Suppressor macrophage (primary cell): ENCODE results near the gene SERPINA9.
"Not testable (repeated sequence)": the region's sequence is repeated elsewhere in the genome, so short reads cannot be mapped to it uniquely, and the experiment has no call there.

ENCODE experiments used
- DNase-seq, 4 experiments: peaks; one replicate each; pipeline ENCODE4 v3.0.0-alpha.2; 2020 to 2022

The SERPINA9 gene

DNA sequence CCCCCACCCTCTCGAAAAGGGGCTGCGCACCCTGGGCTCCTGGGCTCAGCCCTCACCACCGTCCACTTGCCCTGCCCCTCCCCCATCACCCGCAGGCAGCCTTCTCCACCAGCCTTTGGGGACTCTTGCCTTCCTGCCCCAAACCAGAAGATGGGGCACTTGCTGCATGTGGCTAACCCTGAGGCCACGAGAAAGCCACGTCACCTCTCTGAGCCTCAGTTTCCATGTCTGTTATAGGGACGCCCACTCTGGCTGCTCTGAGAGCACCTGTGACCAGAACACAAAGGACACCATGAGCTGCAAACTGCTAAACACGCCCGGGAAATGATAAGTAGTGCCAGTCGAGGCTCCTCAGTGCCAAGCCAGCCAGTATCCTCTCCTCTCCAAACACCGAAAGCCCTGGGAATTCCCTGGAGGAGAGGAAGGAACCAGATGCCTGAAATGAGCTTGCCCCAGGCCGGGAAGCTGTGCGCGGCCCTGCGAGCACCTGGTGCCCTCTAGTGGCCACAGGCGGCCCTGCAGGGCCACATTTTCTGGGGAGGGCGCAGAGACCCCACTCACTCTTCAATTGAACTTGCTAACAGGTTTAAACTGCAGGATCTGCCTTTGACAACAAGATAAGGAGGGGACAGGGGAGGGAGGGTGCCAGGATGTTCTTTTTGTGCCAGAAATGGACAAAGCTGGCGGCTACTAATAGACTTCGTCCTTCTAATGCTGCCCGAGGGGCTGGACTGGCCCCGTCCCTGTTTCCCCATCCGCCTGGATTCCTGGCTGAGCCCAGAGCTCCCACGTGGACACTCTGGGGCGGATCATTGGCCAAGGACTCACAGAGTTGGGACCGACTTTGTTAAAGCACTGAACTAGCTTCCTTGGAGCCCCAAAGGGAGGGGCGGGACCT lies 10.2 kb upstream of the SERPINA9 start:
- DNase-seq: peak; percentile 43 to 72 (median 64)

DNA sequence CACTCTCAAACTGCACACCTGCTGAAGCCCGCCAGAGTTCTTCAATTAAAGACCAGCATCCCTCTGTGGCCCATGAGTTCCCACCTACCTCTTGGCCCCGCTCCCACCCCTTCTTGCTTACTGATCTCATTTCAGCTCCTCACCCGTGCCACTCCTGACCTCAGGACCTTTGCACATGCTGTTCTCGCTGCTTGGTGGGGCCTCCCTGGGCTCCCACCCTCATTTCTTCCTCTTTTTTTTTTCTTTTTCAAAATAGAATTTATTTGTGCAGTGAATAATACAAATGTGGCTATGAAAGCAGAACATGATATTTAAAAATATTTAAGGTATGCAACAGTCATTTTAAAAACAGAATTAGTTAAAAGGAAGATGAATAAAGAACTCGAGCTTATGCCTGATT lies 8.5 kb upstream of the SERPINA9 start:
- peak in 1 of 4 experiments; percentile 8 for DNase-seq

DNA sequence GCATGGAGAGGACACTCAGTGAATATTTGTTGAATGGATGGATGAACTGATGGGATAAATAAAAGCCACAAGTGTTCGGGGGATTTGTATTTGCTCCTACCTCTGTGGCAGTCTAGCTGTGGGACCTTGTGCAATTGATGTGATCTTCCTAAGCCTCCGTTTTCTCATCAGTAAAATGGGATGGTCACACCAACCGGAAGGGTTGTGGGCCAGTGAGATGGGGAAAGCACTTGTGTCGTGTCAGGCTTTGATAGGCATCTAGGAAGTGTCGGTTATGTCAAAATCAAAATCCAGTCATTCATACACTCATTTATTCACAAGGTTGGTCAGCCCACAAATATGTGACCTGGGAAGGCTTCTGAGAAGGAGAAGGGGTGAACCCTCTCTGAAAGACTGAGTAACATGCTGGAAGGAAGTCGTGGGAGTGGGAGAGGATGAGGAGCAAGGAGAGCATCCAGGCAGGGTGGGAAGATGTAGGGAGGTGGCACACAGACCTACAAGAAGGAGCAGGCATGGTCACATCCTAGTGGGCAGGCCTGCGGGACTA lies 7.8 kb upstream of the SERPINA9 start:
- peak in 2 of 4 experiments; percentile 24 for DNase-seq

DNA sequence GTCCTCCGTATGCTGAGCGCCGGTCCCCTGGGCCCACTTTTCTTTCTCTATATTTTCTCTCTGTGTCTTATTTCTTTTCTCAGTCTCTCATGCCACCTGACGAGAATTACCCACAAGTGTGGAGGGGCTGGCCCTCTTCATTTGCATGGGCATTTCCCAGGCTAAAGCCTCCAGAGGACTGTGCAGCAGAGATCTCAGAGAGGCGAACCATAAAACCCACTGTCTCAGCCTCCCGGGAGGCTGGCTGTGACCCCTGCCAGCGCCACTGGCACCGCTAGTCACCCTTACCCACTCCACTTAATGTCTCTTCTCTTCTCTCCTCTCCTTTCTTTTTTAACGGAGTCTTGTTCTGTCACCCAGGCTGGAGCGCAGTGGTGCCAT lies 7.1 kb upstream of the SERPINA9 start:
- no peak for DNase-seq

- DNase-seq: not testable (repeated sequence)
These were observed 6.4 kb upstream of the SERPINA9 start for GRCh38 chr14:94482132-94483070.

- DNase-seq: peak; percentile 73 to 86 (median 81)
These were observed 5.6 kb upstream of the SERPINA9 start for GRCh38 chr14:94481468-94482131.

- DNase-seq: no peak
These were observed 4.8 kb upstream of the SERPINA9 start for GRCh38 chr14:94480809-94481208.

DNA sequence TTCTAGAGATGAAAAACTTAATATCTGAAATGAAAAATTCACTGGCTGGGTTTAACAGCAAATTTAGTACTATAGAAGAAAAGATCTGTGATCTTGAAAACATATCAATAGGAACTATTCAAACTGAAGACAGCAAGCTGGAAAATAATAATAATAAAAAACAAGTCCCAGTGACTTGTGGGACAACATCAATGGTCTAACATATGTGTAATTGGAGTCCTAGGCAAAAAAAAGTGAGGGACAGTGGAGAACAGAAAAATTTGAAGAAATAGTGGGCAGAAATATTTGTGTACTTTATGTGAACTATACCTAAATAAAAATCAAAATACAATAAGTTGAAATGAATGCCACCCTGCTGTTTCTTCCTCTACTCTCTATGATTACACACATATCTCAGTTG lies 2.4 kb upstream of the SERPINA9 start:
- no peak for DNase-seq

DNA sequence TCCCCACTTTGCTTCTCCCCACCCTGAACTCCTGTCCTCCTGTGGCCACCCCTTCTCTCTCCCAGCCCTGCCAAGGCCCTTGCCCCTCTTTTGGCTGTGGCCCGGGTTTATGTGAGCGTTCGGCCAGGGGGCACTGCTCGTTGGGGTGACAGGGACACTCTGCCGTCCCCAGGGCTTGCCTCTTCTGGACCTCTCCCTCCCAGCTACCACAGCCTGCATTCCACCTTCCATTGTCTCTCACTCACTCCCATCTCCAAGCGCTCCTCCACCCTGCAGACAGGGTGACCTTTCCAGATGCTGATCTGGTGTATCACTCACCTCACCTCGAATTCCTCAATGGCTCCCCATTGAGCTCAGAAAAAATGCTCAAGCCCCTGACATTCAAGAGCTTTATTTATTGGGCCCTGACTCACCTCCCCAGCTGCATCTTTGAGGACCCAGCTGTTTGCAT lies 1.4 kb downstream of the SERPINA9 start:
- DNase-seq: no peak

DNA sequence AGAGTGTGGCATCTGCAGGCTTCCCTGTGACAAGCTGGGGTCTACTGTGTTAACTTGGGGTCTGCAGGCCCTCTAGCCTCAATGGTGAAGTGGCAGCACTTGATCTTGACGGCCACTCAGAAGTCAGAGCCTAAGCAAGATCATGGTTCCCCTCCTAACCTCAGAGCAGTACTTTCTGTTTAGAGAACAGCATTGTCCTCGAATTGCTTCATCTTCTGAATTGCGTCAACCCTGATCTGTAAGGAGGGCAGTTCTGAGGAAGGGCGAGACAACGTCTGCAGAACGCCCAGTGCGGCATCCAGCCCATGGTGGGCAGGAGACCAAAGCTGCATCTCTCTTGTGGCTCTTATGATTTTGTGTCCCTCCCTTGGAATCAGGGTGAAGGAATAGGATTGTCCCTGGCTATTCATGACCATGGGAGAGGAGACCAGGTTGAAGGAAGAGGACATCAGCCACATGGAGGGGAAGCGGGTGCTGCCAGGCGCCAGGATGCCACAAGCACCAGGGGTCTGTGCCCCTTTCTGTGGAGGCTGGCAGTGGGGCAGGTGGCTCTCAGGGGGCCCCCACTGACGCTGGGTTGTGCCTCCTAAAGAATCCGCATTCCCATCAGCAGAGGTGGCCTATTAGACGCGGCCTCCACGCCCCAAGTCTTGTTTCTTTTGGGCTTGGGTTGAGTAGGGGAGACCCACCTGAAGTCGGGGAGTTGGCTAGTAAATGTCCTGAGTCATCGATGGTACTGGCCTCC lies 2.2 kb downstream of the SERPINA9 start:
- peak; percentile 9 to 63 (median 44) for DNase-seq

- no peak for DNase-seq
These were observed 3.2 kb downstream of the SERPINA9 start for GRCh38 chr14:94472842-94473241.

- no peak for DNase-seq
These were observed 5.0 kb downstream of the SERPINA9 start for GRCh38 chr14:94471045-94471444.

- DNase-seq: no peak
These were observed 5.7 kb downstream of the SERPINA9 start for GRCh38 chr14:94470311-94470710.

- no peak for DNase-seq
These were observed 6.7 kb downstream of the SERPINA9 start for GRCh38 chr14:94469261-94469660.

DNA sequence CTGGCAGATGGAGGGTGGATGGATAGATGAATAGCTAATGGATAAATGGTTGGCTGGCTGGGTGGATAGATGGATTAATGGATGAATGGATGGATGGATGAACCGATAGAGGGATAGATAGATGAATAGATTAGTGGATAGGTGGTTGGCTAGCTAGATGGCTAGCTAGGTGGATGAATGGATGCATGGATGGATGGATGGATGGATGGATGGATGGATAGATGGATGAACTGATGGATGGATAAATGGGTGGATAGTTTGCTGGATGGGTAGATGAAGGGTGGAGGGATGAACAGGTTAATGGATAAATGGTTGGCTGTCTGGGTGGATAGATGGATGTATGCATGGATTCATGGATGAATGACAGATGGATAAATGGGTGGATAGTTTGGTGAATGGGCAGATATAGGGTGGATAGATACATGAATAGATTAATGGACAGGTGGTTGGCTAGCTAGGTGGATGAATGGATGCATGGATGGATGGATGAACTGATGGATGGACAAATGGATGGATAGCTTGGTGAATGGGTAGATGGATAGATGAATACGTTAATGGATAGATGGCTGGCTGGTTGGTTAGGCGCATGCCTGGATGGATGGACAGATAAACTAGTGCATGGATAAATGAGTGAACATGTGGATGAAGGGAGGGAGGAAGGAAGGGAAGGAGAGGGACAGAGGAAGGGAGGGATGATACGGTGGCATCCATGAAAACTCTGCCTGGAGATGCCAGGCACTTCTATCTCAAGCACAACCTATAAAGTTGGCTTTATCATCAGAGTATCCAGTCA lies 8.1 kb downstream of the SERPINA9 start:
- DNase-seq: no peak

GRCh38 chr14:94466706-94467370 lies 9.2 kb downstream of the SERPINA9 start:
- DNase-seq: no peak

DNA sequence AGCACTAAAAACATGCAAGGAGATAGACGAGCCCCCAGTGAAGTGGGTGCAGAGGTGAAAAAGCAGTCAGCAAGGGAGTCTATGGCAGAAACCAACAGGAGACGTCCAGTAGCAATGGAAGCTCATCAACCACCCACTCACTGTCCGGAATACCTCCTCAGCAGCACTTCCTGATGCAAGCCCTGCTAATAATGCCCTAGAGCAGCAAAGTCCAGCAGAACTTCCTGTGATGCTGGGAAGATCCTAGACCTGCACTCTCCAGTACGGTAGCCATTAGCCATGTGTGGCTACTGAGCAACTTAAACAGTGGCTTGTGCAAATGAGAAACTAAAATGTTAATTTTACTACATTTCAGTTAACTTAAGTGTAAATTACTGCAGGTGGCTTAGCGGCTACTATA lies 11.0 kb downstream of the SERPINA9 start:
- DNase-seq: no peak

DNA sequence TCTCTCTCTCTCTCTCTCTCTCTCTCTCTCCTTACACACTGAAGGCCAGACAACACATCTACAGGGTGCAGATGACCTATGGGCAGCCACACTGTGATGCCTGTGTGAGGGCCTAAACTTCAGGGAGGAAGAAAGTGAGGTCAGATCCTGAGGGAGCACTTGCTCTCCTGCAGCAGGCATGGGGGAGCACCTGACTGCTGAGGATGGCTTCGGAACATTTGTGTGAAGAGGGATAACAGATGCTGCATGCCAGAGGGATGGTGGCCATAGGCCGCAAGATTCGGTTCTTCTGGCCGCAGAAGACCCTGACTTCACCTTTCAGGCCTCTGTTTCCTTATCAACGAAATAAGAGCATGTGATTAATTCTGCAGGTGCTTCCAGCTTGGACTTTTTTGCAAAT lies 11.7 kb downstream of the SERPINA9 start:
- no peak for DNase-seq

DNA sequence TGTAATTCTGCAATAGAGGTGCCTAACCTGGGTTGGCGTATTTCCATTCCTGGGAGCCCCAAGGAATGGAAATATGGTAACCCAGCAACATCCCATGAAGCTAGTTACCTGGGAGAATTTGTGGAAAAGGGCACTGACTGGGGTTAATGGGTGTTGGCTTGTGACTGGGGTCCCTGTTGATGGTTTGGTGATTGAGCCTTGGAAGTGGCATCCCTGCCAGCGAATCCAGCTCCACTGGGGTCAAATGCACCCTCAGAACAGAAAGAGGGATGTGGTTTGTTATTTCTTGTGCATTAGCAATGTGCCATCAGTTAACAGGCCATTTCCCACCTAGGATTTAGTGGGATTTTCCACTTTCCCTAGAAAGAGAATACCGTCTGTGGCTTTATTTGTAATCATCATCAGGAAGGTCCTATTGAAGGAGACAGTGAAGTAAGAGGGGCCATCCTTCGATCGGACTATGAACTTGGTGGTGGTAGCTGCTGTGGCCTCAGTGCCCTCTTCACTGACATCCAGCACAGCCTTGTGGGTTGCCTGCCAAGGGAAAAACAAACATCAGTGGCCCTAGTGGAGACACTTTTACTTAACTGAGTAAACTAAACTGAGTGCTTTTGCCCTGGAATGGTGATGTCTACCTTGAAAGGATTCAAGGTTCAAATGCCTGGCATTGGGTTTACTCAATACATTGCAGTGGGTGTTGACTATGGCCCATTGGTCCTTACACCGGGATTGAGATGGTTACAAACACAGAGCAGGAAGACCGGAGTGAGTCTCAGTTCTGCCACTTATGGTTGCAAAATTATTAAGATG lies 13.0 kb downstream of the SERPINA9 start:
- DNase-seq: no peak

DNA sequence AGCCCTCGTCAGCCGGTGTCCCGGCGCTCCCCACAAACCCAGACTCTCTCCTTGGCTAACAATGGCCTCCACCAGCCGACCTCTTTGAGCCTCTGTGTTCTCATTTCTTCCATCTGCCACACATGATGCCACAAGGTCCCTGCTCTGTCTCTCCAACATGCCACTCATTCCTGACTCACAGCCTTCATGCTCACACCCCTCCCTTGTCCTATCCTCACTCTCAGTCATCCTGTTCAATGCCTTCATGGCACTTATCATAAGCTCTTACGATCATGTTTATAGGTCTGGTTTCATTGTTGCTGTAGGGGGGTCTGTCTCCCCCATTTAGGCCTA lies 13.8 kb downstream of the SERPINA9 start:
- DNase-seq: no peak
